ENCODE results near the gene JAKMIP1.

The JAKMIP1 gene

GRCh38 chr4:6042293-6043063, 157.9 kb downstream of the JAKMIP1 start:
- no peak for DNase-seq (ENCODE audit: low read depth)

- DNase-seq (ENCODE audit: low read depth): no peak
These were observed 158.5 kb downstream of the JAKMIP1 start for GRCh38 chr4:6041800-6042199.

- no peak for DNase-seq (ENCODE audit: low read depth)
These were observed 161.6 kb downstream of the JAKMIP1 start for GRCh38 chr4:6038711-6039110.

GRCh38 chr4:6035786-6036185, 164.6 kb downstream of the JAKMIP1 start:
- DNase-seq (ENCODE audit: low read depth): no peak

GRCh38 chr4:6033381-6033780, 167.0 kb downstream of the JAKMIP1 start:
- DNase-seq (ENCODE audit: low read depth): no peak

GRCh38 chr4:6032249-6033244, 167.8 kb downstream of the JAKMIP1 start:
- no peak for DNase-seq (ENCODE audit: low read depth)

GRCh38 chr4:6031846-6032245, 168.5 kb downstream of the JAKMIP1 start:
- no peak for DNase-seq (ENCODE audit: low read depth)

DNA sequence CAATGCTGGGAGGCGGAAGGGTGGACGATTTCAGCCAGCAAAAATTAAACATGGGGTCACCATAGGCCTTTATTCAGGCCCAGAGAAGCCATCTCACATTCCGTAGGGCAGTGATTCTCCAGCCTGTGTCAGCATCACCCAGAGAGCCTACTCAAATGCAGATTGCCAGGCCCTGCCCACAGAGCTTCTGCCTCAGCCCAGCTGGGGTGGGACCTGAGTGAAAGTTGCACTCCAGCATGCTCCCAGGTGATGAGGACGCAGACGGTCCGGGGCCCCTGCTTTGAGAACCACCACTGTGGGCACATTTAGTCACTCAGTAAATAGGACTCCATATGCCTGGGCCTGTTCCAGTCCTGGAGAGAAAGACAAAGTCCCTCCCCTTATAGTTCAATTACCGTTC, 169.7 kb downstream of the JAKMIP1 start:
- no peak for DNase-seq (ENCODE audit: low read depth)

DNA sequence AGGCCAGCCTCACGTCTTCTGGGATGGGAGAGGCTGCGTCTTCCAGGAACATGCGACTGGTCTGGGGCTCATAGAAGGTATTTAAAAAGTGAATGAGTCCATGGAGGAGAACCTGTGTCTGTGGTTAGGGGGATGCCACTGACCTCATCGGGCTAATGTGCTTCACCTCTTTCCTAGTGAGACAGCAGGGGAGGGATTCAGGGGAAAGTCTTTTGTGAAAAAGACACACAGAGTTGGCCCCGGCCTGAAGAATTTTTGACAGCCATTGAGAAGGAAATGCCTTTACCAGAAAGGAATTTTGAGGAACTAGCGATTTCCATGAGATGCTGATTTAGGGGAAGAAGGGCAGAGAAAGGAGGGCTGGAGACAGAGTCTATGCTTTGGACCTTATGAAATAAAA, 171.1 kb downstream of the JAKMIP1 start:
- DNase-seq (ENCODE audit: low read depth): no peak

GRCh38 chr4:6028168-6028567, 172.2 kb downstream of the JAKMIP1 start:
- no peak for DNase-seq (ENCODE audit: low read depth)

DNA sequence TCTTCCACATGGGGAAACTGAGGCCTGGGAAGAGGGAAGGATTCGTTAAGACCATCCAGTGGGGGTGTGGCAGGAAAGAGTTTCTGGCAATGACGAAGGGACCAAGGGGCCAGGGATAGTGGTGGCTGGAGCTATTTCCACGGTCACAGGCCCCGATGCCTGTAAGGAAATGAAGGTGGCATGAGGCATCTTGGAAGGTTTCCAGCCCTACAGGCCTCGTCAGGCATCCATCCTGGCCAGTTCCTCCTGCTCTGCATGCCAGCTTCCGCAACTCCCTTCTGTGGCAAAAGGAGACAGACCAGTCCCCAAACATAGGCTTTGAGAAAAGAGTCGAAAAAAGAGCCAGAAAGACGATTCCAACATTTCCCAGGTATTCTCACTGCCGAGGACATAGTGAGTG, 173.0 kb downstream of the JAKMIP1 start:
- DNase-seq (ENCODE audit: low read depth): no peak

DNA sequence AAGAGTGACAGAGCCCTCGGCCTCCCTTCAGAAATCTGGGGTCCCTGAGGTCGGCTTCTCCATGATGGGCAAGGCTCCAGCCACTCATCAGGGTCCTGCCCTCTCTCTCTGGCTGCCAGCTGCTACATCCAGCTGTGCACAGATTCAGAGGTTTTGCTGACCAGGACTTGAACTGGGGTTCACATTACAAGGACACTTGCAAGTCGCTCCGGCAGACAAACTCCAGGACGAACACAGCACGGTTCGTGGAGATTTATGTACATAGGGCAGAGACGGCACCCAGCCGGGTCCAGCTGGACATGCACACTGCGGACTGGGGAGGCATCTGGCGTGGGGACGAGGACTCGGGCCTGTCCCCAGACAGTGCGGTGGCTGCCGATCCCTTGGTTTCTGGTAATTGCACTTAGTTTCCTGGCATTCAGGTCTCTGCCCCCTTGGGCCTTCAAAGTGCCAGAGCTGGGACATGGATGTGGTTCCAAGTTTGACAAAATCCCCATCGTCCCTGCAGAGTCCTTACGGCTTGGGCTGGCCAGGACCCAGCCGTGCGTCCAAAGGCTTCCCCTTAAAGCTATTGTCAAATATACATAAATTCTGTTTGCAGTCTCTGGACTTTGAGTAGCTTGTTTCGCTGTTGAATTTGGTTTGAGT, 175.9 kb downstream of the JAKMIP1 start:
- DNase-seq (ENCODE audit: low read depth): no peak

- no peak for DNase-seq (ENCODE audit: low read depth)
These were observed 176.6 kb downstream of the JAKMIP1 start for GRCh38 chr4:6023731-6024130.

- DNase-seq (ENCODE audit: low read depth): no peak
These were observed 177.6 kb downstream of the JAKMIP1 start for GRCh38 chr4:6022607-6023288.

DNA sequence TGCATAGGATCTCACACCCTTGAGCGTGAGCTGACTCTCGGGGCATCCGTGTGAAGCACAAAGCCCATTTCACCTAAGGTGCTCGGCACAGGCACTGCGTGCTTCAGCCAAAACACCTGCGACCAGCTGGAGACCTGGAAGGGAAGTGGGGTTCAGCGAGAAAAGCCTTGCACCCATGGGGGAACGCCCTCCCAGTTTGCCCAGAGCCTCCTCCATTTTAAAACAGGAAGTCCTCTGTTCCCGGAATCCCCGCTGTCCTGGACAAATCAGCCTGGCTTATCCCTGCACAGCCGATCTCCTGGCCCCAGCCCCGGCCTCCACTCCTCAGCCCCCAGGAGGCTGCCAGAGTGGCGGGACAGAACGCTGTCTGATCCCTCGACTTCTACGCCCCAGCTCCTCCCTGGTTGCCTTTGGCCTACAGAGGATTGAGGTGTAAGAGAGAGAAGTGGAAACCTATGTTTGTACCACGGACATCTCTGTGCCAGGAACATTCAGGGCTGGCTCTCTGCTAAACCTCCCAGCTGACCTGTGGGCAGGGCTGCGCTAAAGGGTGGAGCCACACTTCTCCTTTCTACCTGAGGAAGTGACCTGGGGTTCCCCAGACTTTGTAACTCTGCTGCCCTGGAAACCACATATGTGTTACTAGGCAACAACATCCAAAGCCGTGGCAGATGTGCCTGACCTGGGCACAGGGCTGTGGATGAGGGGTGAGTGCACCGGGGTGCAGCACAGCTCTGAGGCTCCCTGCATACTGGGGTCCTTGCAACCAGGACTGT, 178.3 kb downstream of the JAKMIP1 start:
- DNase-seq (ENCODE audit: low read depth): no peak

GRCh38 chr4:6020613-6021012, 179.7 kb downstream of the JAKMIP1 start:
- no peak for DNase-seq (ENCODE audit: low read depth)

- peak; percentile 8 for DNase-seq (ENCODE audit: low read depth)
These were observed 180.8 kb downstream of the JAKMIP1 start for GRCh38 chr4:6019316-6020263.

DNA sequence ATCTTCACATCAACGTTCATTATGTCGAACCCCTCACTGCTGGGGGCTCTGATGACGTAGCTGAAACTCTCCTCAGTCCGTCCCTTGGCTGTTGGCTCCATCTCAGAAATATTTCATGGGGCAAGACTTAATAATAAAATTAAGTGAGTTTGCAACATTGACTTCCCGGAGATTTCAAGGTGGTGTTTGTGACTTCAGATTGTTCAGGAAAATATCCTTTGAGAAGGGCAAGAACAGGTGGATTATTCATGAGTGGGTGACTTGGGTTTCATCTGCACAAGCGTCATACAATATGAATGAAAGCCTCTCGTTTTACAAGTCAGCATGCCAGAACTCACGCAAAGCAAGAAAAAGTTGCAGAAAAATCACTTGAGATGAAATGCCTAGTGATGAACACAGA, 182.0 kb downstream of the JAKMIP1 start, which contains the start of gene C4orf50:
Gene C4orf50 (minus strand): TSS at position 101 of the 400 bp plus-strand sequence.
- no peak for DNase-seq (ENCODE audit: low read depth)

GRCh38 chr4:6017800-6018199, 182.5 kb downstream of the JAKMIP1 start:
- no peak for DNase-seq (ENCODE audit: low read depth)

DNA sequence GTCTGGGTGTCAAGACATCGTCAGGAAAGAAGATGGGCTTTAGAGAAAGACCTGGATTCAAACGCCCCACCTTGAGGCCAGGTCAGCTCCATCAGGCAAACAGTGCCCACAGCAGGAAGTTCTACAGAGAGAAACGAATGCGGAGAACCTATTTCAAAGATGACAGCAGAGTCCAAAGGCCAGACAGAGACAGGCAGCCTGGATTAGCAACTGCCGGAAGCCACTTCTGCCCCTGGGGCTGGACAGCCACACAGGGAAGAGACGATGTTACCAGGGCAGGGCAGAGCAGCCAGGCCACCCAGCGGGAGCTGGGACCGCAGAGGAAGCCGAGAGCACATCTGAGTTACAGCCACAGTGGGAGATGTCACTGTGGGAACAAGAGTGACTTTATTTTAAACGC, 183.3 kb downstream of the JAKMIP1 start:
- DNase-seq (ENCODE audit: low read depth): no peak

All from GM04504 (cell line).